Measurements from ENCODE around the gene CUL7.
"Not testable (repeated sequence)": the region's sequence is repeated elsewhere in the genome, so short reads cannot be mapped to it uniquely, and the experiment has no call there.

Gene CUL7

DNA sequence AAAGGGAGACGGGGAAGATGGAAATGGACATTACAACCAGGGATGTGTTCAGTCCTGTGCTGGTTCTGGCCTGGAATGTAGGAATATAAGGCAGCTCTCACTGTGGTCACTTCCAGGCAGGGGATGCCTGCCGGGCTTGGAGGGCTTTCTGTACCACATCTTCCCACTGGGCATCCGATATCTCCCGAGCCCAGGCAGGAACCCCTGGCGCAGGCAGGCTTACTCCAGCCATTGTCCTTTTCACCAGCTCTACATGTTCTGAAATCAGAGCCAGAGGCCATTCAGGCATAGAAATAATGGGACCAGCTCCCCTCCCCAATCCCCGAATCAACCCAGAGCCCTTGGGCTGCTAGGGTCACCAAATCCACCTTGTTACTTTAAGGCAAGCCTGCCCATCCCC, 41.3 kb downstream of the CUL7 start:
- peak overlapping the region; percentile 91 for H3K9ac ChIP-seq (ENCODE audit: insufficient read length)
- H3K27ac ChIP-seq: no peak overlapping the region
- TF ChIP-seq EZH2 (IDR thresholded peaks at IDR 0.05) (no peak), POLR2AphosphoS5 (IDR thresholded peaks at IDR 0.05; ENCODE audit: borderline replicate concordance, low read depth, low read length) (no peak), FOXP2 (optimal IDR thresholded peaks at IDR 0.05; ENCODE audit: control extremely low read depth, extremely low read length, insufficient read depth) (no peak)
- H3K36me3 ChIP-seq (ENCODE audit: insufficient read depth, low read length): peaks cover 54% of the 10 kb centered on the region
- DNase-seq (ENCODE audit: low read depth, low spot score): no peak
- peak overlapping the region; percentile 89 for H3K4me3 ChIP-seq
- H3K9me3 ChIP-seq (ENCODE audit: low read depth, low read length): no peaks in the 10 kb centered on the region

DNA sequence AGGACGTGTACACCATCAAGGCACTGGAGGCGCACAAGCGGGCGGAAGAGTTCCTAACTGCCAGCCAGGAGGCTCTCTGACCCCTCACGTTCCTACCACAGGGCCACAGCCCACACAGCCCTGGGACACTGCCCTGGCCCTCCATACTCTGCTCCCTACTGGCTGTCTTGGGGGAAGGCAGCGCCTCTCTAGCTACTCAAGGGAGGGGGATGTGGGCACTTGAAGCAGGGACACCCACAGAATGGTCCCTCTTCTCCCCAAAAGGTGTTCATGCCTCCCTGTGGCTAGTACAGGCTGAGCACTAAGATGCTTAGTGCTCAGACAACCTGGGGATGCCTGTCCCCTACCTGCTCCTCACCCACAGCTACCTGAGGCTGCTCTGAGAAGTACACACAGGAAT, 42.4 kb downstream of the CUL7 start:
- TF ChIP-seq EZH2 (IDR thresholded peaks at IDR 0.05): no peak
- TF ChIP-seq POLR2AphosphoS5 (IDR thresholded peaks at IDR 0.05; ENCODE audit: borderline replicate concordance, low read depth, low read length): no peak
- TF ChIP-seq FOXP2 (optimal IDR thresholded peaks at IDR 0.05; ENCODE audit: control extremely low read depth, extremely low read length, insufficient read depth): no peak
- Histone ChIP-seq H3K27ac (no peak overlapping the region), H3K9me3 (ENCODE audit: low read depth, low read length) (no peaks in the 10 kb centered on the region), H3K9ac (ENCODE audit: insufficient read length) (no peak overlapping the region), H3K36me3 (ENCODE audit: insufficient read depth, low read length) (peaks cover 56% of the 10 kb centered on the region), H3K4me3 (no peak overlapping the region)
- DNase-seq (ENCODE audit: low read depth, low spot score): no peak

GRCh38 chr6:43009124-43009523, 44.5 kb downstream of the CUL7 start:
- H3K27ac ChIP-seq: no peak overlapping the region
- no peak for DNase-seq (ENCODE audit: low read depth, low spot score)
- TF ChIP-seq FOXP2 (optimal IDR thresholded peaks at IDR 0.05; ENCODE audit: control extremely low read depth, extremely low read length, insufficient read depth) (no peak), EZH2 (IDR thresholded peaks at IDR 0.05) (no peak), POLR2AphosphoS5 (IDR thresholded peaks at IDR 0.05; ENCODE audit: borderline replicate concordance, low read depth, low read length) (no peak)

DNA sequence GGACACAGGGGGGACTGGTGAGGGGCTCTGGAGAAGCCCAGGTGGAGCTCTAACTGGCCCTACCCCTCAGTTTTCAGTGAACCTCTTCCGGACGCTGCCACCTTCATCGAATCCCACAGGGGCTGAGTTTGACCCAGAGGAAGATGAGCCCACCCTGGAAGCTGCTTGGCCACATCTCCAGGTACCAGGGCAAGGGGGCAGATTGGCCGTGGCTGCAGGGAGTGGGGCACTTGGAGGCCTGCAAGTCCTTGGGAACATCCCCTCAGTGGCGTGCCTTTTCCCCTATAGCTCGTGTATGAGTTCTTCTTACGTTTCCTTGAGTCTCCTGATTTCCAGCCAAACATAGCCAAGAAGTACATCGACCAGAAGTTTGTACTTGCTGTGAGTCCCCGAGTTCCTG, 46.5 kb downstream of the CUL7 start:
- DNase-seq (ENCODE audit: low read depth, low spot score): no peak
- Histone ChIP-seq H3K9me3 (ENCODE audit: low read depth, low read length) (no peaks in the 10 kb centered on the region), H3K36me3 (ENCODE audit: insufficient read depth, low read length) (peaks cover 55% of the 10 kb centered on the region), H3K4me3 (no peak overlapping the region), H3K9ac (ENCODE audit: insufficient read length) (no peak overlapping the region), H3K27ac (no peak overlapping the region)
- TF ChIP-seq EZH2 (IDR thresholded peaks at IDR 0.05): no peak

More at GRCh38 chr6:43009124-43009523, 44.5 kb downstream of the CUL7 start:
- Histone ChIP-seq H3K36me3 (ENCODE audit: insufficient read depth, low read length) (peaks cover 59% of the 10 kb centered on the region), H3K9ac (ENCODE audit: insufficient read length) (no peak overlapping the region), H3K4me3 (no peak overlapping the region), H3K9me3 (ENCODE audit: low read depth, low read length) (no peaks in the 10 kb centered on the region)

DNA sequence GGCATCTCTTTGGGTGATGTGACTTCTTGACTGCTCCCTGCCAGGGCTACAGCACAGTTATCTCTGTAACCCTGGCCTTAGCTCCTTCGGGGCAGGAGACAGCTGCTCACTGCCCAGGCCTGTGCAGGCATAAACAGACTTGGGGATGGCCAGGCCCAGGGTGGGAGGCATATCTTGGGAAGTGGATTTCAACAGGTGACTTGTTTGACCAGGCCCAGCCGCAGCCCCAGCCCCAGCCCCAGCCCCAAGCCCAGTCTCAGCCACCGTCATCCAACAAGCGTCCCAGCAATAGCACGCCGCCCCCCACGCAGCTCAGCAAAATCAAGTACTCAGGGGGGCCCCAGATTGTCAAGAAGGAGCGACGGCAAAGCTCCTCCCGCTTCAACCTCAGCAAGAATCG, 47.4 kb downstream of the CUL7 start:
- Histone ChIP-seq H3K27ac (no peak overlapping the region), H3K36me3 (ENCODE audit: insufficient read depth, low read length) (peaks cover 46% of the 10 kb centered on the region)

DNA sequence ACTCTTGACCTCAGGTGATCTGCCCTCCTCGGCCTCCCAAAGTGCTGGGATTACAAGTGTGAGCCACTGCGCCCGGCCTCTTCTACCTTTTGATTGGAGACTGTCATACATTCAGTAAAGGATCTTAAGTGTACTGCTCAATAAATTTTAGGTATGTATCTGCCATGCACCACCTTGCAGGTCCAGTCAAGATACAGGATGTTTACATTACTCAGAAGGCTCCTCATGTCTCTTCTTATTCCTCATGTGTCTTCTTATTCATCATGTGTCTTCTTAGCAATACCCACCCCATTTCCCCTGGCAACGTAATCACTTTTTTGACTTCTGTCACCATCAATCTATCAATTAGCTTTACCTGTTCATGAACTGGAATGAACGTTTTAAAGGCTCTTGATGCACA, 47.8 kb downstream of the CUL7 start:
- TF ChIP-seq EZH2 (IDR thresholded peaks at IDR 0.05) (no peak), FOXP2 (optimal IDR thresholded peaks at IDR 0.05; ENCODE audit: control extremely low read depth, extremely low read length, insufficient read depth) (no peak), POLR2AphosphoS5 (IDR thresholded peaks at IDR 0.05; ENCODE audit: borderline replicate concordance, low read depth, low read length) (no peak)
- Histone ChIP-seq H3K9me3 (ENCODE audit: low read depth, low read length) (no peaks in the 10 kb centered on the region), H3K27ac (no peak overlapping the region), H3K36me3 (ENCODE audit: insufficient read depth, low read length) (peaks cover 42% of the 10 kb centered on the region), H3K4me3 (no peak overlapping the region), H3K9ac (ENCODE audit: insufficient read length) (no peak overlapping the region)
- no peak for DNase-seq (ENCODE audit: low read depth, low spot score)

More for the DNA sequence above, 47.4 kb downstream of the CUL7 start:
- H3K4me3 ChIP-seq: no peak overlapping the region
- TF ChIP-seq FOXP2 (optimal IDR thresholded peaks at IDR 0.05; ENCODE audit: control extremely low read depth, extremely low read length, insufficient read depth) (no peak), POLR2AphosphoS5 (IDR thresholded peaks at IDR 0.05; ENCODE audit: borderline replicate concordance, low read depth, low read length) (no peak)
- H3K9ac ChIP-seq (ENCODE audit: insufficient read length): no peak overlapping the region
- no peaks in the 10 kb centered on the region for H3K9me3 ChIP-seq (ENCODE audit: low read depth, low read length)
- no peak for DNase-seq (ENCODE audit: low read depth, low spot score)

GRCh38 chr6:43001843-43002242, 51.8 kb downstream of the CUL7 start:
- H3K27ac ChIP-seq: no peak overlapping the region
- DNase-seq (ENCODE audit: low read depth, low spot score): no peak
- no peak overlapping the region for H3K4me3 ChIP-seq
- H3K9me3 ChIP-seq (ENCODE audit: low read depth, low read length): no peaks in the 10 kb centered on the region
- peaks cover 10% of the 10 kb centered on the region; the same call in 1 of the 2 replicates for H3K36me3 ChIP-seq (ENCODE audit: insufficient read depth, low read length)
- H3K9ac ChIP-seq (ENCODE audit: insufficient read length): no peak overlapping the region
- no peak for TF ChIP-seq FOXP2 (optimal IDR thresholded peaks at IDR 0.05; ENCODE audit: control extremely low read depth, extremely low read length, insufficient read depth)
- TF ChIP-seq EZH2 (IDR thresholded peaks at IDR 0.05): no peak
- TF ChIP-seq POLR2AphosphoS5 (IDR thresholded peaks at IDR 0.05; ENCODE audit: borderline replicate concordance, low read depth, low read length): no peak

- not testable (repeated sequence) for H3K27ac ChIP-seq; DNase-seq (ENCODE audit: low read depth, low spot score)
Measured at GRCh38 chr6:42998205-42998604, 55.4 kb downstream of the CUL7 start.

DNA sequence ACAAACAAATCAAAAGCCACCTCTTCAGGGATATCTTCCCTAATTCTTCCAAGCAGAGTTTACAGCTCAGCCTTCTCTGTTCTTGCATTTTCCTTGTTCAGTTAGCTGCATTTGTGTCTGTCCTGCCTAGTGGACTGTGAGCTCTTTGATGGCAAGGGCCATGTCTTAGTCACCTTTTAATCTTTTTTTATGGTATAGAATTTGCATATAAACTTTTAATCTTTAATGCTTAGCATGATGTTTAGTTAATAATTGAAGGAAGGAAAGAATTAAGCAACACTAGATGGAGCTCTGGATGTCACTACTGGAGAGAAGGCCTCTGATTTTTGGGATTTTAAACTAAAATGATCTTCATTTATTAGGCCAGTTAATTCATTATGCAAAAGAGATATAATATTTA, 57.1 kb downstream of the CUL7 start:
- no peak for DNase-seq (ENCODE audit: low read depth, low spot score)
- no peaks in the 10 kb centered on the region for H3K9me3 ChIP-seq (ENCODE audit: low read depth, low read length)
- H3K36me3 ChIP-seq (ENCODE audit: insufficient read depth, low read length): peaks cover 2% of the 10 kb centered on the region
- H3K27ac ChIP-seq: peak overlapping the region; percentile 73
- no peak overlapping the region for H3K4me3 ChIP-seq
- no peak for TF ChIP-seq EZH2 (IDR thresholded peaks at IDR 0.05)
- TF ChIP-seq FOXP2 (optimal IDR thresholded peaks at IDR 0.05; ENCODE audit: control extremely low read depth, extremely low read length, insufficient read depth): no peak
- TF ChIP-seq POLR2AphosphoS5 (IDR thresholded peaks at IDR 0.05; ENCODE audit: borderline replicate concordance, low read depth, low read length): no peak
- no peak overlapping the region for H3K9ac ChIP-seq (ENCODE audit: insufficient read length)

More at GRCh38 chr6:42998205-42998604, 55.4 kb downstream of the CUL7 start:
- not testable (repeated sequence) for H3K36me3 ChIP-seq (ENCODE audit: insufficient read depth, low read length); H3K4me3 ChIP-seq; H3K9me3 ChIP-seq (ENCODE audit: low read depth, low read length); H3K9ac ChIP-seq (ENCODE audit: insufficient read length)
